Measurements from ENCODE around the gene AJAP1.

GRCh38 chr1:4626061-4626460 lies 28.3 kb upstream of the AJAP1 start:
- TF ChIP-seq CTCF (IDR thresholded peaks at IDR 0.05; ENCODE audit: poor library complexity) (no peak), EZH2 (IDR thresholded peaks at IDR 0.05; ENCODE audit: borderline replicate concordance) (no peak)
